Testis (tissue), 3 donors: ENCODE measurements around the gene KDM3B. TPM values are rescaled to one million over a fixed set of nuclear protein-coding genes. Genes with fewer than 3 reads are reported as not detected.
"Not testable (repeated sequence)": the region's sequence is repeated elsewhere in the genome, so short reads cannot be mapped to it uniquely, and the experiment has no call there.

Source experiments
- DNase-seq: peaks from one replicate; pipeline ENCODE4 v3.0.0-alpha.2; 2019
- H3K27ac ChIP-seq, 2 donors: fragments of 200-600 bp; sonication (generic); one replicate each; pipeline ENCODE4 v1.5.1; 2019
- H3K27me3 ChIP-seq: fragments of 200-600 bp; sonication (generic); one replicate; pipeline ENCODE4 v1.5.1; 2019
- H3K36me3 ChIP-seq: fragments of 200-600 bp; sonication (generic); one replicate; pipeline ENCODE4 v1.5.1; 2017; ENCODE audit warnings: low read depth; ENCODE audit errors: missing control alignments
- H3K4me1 ChIP-seq: fragments of 200-600 bp; sonication (generic); one replicate; pipeline ENCODE4 v1.5.1; 2019
- H3K4me3 ChIP-seq, 2 donors: fragments of 200-600 bp; sonication (generic); one replicate each; pipeline ENCODE4 v1.5.1; 2017 to 2019
- H3K9me3 ChIP-seq: fragments of 200-600 bp; sonication (generic); one replicate; pipeline ENCODE4 v1.5.1; 2017
- POLR2A ChIP-seq: fragments of 450-650 bp; IDR thresholded peaks from one replicate; pipeline ENCODE4 v1.6.1; 2017; ENCODE audit warnings: antibody characterized with exemption, mild to moderate bottlenecking, moderate library complexity
- WGBS, 2 donors: methylation state at CpG; one replicate each; pipeline ENCODE4 v1.1.5; 2018; 5-methylcytosine and 5-hydroxymethylcytosine counted together
- intact Hi-C: fragments of 100-400 bp; cut with DNase I; formaldehyde crosslinking; loops from one replicate; pipeline ENCODE4 v1.15.1; 2023; ENCODE audit warnings: low total_unique reads
- polyA plus RNA-seq: library from polyadenylated mRNA; stranded (reverse); fragments of 350-450 nt; fragmentation: Illumina TruSeq; extraction: RNeasy Lipid Tissue Mini Kit (QIAGEN cat#74804); gene quantifications from one replicate; pipeline ENCODE4 v1.2.3, GENCODE V29; 2014; ENCODE audit warnings: low read depth, low replicate concordance; ENCODE audit not compliant: insufficient read depth
- total RNA-seq, 2 donors: library from RNA; depleted of rRNA; stranded (reverse); fragments of >200 nt; gene quantifications; one replicate each; pipeline ENCODE4 v1.2.3, GENCODE V29; 2016
- TF ChIP-seq, protein P1 (sequence below), 3 experiments: fragments of 450-650 bp in 2 of 3; fragments of 200-600 bp in 1 of 3; sonication (generic) in 1 of 3; IDR thresholded peaks; one replicate each; pipeline ENCODE4 v1.5.1; 2016 to 2019; ENCODE audit warnings: antibody characterized with exemption in 3 of 3, mild to moderate bottlenecking in 2 of 3, moderate library complexity in 1 of 3

KDM3B gene
- total and polyA plus RNA-seq, 3 donors from 2014 or later, result 61.8 to 85.3 (median 81.1) TPM

DNA sequence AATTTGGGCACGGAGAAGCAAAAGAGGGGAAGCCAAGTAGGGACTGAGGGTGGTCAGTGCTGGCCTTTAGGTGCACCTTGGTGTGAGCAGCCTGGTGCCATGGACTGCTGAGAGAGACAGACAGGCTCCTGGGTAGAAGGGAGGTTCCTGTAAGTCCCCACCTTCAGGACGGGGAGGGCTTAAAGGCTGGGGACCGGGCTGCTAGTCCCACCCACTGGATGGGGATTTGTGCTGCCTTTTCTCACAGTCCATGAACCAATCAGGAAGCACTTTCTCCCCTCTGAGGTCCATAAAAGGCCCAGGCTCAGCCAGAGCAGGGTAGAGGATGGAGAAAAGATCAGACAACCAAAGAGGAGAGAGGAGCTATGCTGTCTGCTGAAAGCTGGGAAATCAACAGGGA lies 36.1 kb upstream of the KDM3B start:
- WGBS, 2 donors, result 80 to 93% methylated on average over 3 of the region's 3 CpGs
- H3K9me3 ChIP-seq, result no peaks in the 10 kb centered on the region
- H3K27me3 ChIP-seq, result no peaks in the 10 kb centered on the region
- DNase-seq, result no peak
- H3K27ac ChIP-seq, result no peak overlapping the region
- no peak overlapping the region for H3K4me3 ChIP-seq
- intact Hi-C loops, result no loop called here
- TF ChIP-seq, protein P1, sequence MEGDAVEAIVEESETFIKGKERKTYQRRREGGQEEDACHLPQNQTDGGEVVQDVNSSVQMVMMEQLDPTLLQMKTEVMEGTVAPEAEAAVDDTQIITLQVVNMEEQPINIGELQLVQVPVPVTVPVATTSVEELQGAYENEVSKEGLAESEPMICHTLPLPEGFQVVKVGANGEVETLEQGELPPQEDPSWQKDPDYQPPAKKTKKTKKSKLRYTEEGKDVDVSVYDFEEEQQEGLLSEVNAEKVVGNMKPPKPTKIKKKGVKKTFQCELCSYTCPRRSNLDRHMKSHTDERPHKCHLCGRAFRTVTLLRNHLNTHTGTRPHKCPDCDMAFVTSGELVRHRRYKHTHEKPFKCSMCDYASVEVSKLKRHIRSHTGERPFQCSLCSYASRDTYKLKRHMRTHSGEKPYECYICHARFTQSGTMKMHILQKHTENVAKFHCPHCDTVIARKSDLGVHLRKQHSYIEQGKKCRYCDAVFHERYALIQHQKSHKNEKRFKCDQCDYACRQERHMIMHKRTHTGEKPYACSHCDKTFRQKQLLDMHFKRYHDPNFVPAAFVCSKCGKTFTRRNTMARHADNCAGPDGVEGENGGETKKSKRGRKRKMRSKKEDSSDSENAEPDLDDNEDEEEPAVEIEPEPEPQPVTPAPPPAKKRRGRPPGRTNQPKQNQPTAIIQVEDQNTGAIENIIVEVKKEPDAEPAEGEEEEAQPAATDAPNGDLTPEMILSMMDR (IDR thresholded peaks at IDR 0.05), result no peak
- TF ChIP-seq POLR2A, result no peak
- H3K36me3 ChIP-seq, result no peaks in the 10 kb centered on the region
- no peaks in the 10 kb centered on the region for H3K4me1 ChIP-seq

- H3K4me1 ChIP-seq, H3K27me3 ChIP-seq, H3K36me3 ChIP-seq, H3K4me3 ChIP-seq, H3K9me3 ChIP-seq, intact Hi-C loops, DNase-seq, H3K27ac ChIP-seq: not testable (repeated sequence)
- WGBS, 2 donors, result 92 to 98% methylated on average over 4 of the region's 4 CpGs
These were observed 34.3 kb upstream of the KDM3B start for GRCh38 chr5:138318211-138318610.

- H3K4me3 ChIP-seq, result peak overlapping the region; percentile 40 to 62
- H3K27me3 ChIP-seq, result no peaks in the 10 kb centered on the region
- no peak for TF ChIP-seq POLR2A
- TF ChIP-seq, protein P1 (IDR thresholded peaks at IDR 0.05), result no peak
- no peaks in the 10 kb centered on the region for H3K9me3 ChIP-seq
- intact Hi-C loops, result no loop called here
- WGBS, 2 donors, result 1 to 2% methylated on average over 12 of the region's 12 CpGs
- no peaks in the 10 kb centered on the region for H3K36me3 ChIP-seq
- DNase-seq, result no peak
- H3K27ac ChIP-seq, result peak overlapping the region in 1 of 2 donors; percentile 31
- no peaks in the 10 kb centered on the region for H3K4me1 ChIP-seq
These were observed 21.6 kb upstream of the KDM3B start for GRCh38 chr5:138330813-138331448.

GRCh38 chr5:138331449-138332368 lies 20.8 kb upstream of the KDM3B start, which contains the start of gene CDC25C:
TSS of gene CDC25C (minus strand) at chr5:138331804. CDS start at chr5:138331180, 624 bp downstream.
- Histone ChIP-seq H3K27ac (peak within 1 kb of the TSS in 1 of 2 donors; percentile 51), H3K27me3 (no peaks in the 10 kb centered on the region), H3K4me3 (peak within 1 kb of the TSS; percentile 40 to 62), H3K4me1 (peaks cover 1% of the 10 kb centered on the region), H3K9me3 (no peaks in the 10 kb centered on the region), H3K36me3 (no peaks in the 10 kb centered on the region)
- TF ChIP-seq, protein P1 (IDR thresholded peaks at IDR 0.05), result no peak
- TF ChIP-seq POLR2A, result no peak
- intact Hi-C loops, result no loop called here
- peak; percentile 99 for DNase-seq
- WGBS, 2 donors, result 0 to 1% methylated on average over 55 of the region's 55 CpGs

- no peak for TF ChIP-seq POLR2A
- TF ChIP-seq, protein P1 (IDR thresholded peaks at IDR 0.05), result no peak
- Histone ChIP-seq H3K4me3 (no peak overlapping the region), H3K9me3 (no peaks in the 10 kb centered on the region), H3K4me1 (peaks cover 11% of the 10 kb centered on the region), H3K27ac (no peak overlapping the region), H3K27me3 (no peaks in the 10 kb centered on the region), H3K36me3 (no peaks in the 10 kb centered on the region)
- intact Hi-C loops, result no loop called here
- WGBS, 2 donors, result 55 to 73% methylated on average over 3 of the region's 3 CpGs
- no peak for DNase-seq
These were observed 17.5 kb upstream of the KDM3B start for GRCh38 chr5:138334867-138335447.
